ENCODE results near the gene CREB5.

DNA sequence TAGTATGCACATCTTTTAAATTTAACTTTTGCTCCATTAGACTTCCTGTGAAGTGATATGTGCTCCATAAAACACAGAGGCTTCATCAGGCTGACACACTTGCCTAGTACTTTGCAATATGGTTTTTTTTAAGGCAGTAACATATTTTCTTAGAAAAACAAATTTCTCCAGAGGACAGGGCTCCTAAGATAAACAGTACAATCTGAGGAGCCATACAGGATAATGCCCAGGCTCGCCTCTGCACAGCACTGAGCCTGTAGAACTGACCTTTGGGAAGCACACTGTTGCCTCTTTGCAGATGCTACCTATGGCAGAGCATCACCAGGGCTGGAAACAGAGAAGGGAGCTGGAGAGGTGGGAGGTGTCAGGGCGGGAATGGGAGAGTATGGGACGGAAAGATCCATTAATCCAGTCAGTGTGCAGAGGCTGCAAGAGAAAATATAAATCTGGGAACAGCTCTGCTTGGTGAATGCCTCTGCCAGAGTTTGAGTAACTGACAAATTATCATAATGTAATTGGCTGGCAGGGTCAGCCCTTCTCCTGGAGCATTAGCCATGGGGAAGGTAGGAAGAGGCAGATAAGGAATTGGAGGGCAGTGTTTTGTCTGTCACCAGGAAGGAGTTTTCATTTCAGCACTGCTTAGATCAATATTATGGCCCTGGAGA is 132.3 kb downstream of the CREB5 start:
- TF ChIP-seq POLR2AphosphoS5 (IDR thresholded peaks at IDR 0.05; ENCODE audit: low read depth, low read length) (no peak), SIN3A (IDR thresholded peaks at IDR 0.05; ENCODE audit: borderline replicate concordance, insufficient read depth, low read length) (no peak)
